GM06990 (cell line): ENCODE measurements around the gene POFUT2.
A peak's percentile ranks its signal among the peaks of the same experiment; 100 is the strongest.

Experiments
- DNase-seq: peaks from one replicate; pipeline ENCODE4 v3.0.0-alpha.2; 2011; ENCODE audit not compliant: insufficient read length; ENCODE audit errors: extremely low read depth
- H3K27me3 ChIP-seq: replicated peaks from 2 replicates; pipeline ENCODE4 v1.6.0; 2011; ENCODE audit warnings: low read length; ENCODE audit not compliant: control insufficient read depth, insufficient read depth
- H3K36me3 ChIP-seq: 2 replicates; pipeline ENCODE4 v1.5.1; 2011; ENCODE audit warnings: low read length; ENCODE audit not compliant: control insufficient read depth, insufficient read depth
- H3K4me3 ChIP-seq: replicated peaks from 2 replicates; pipeline ENCODE4 v1.5.1; 2011; ENCODE audit warnings: low read depth, mild to moderate bottlenecking, control low read depth, low read length
- TF ChIP-seq, protein P1 (sequence below): IDR thresholded peaks from 2 replicates; pipeline ENCODE4 v1.5.1; 2011; ENCODE audit warnings: low read length, control low read depth, mild to moderate bottlenecking, inconsistent platforms; ENCODE audit not compliant: insufficient read depth, poor library complexity, severe bottlenecking

POFUT2 gene

DNA sequence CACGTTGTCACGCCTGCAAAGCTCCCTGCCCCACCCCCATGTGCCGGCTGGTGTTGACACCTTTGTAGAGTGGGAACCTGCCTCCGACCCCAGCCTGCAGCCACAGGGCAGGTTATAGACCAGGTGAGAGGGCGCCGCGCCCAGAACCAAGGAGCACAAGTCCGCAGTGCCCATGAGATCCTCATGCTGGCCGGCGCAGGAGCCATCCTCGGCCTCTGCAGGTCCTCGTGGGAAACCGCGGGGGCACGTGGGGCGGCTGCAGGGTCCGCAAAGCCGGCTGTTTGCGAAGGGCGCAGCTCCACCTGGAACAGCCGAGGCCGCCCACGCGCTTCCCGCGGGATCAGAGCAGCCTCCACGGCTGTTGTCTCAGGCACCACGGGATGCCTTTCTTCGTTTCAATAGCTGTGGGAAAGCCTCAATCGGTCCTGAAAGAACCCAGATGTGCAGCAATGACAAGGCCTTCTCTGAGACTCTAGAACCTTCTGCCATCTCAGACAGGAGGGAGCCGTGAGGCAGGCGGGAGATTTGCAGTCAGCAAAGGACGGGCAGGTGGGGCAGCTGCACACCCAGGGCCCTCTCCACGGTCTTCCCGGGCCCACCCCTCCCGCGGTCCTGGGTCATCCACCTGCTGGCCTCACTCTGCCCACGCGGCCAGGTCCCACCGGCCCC, 29.9 kb downstream of the POFUT2 start:
- Histone ChIP-seq H3K36me3 (no peaks in the 10 kb centered on the region), H3K27me3 (no peaks in the 10 kb centered on the region; the same call in 1 of the 2 replicates), H3K4me3 (no peak overlapping the region)
- no peak for DNase-seq
- TF ChIP-seq, protein P1, sequence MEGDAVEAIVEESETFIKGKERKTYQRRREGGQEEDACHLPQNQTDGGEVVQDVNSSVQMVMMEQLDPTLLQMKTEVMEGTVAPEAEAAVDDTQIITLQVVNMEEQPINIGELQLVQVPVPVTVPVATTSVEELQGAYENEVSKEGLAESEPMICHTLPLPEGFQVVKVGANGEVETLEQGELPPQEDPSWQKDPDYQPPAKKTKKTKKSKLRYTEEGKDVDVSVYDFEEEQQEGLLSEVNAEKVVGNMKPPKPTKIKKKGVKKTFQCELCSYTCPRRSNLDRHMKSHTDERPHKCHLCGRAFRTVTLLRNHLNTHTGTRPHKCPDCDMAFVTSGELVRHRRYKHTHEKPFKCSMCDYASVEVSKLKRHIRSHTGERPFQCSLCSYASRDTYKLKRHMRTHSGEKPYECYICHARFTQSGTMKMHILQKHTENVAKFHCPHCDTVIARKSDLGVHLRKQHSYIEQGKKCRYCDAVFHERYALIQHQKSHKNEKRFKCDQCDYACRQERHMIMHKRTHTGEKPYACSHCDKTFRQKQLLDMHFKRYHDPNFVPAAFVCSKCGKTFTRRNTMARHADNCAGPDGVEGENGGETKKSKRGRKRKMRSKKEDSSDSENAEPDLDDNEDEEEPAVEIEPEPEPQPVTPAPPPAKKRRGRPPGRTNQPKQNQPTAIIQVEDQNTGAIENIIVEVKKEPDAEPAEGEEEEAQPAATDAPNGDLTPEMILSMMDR: no peak

DNA sequence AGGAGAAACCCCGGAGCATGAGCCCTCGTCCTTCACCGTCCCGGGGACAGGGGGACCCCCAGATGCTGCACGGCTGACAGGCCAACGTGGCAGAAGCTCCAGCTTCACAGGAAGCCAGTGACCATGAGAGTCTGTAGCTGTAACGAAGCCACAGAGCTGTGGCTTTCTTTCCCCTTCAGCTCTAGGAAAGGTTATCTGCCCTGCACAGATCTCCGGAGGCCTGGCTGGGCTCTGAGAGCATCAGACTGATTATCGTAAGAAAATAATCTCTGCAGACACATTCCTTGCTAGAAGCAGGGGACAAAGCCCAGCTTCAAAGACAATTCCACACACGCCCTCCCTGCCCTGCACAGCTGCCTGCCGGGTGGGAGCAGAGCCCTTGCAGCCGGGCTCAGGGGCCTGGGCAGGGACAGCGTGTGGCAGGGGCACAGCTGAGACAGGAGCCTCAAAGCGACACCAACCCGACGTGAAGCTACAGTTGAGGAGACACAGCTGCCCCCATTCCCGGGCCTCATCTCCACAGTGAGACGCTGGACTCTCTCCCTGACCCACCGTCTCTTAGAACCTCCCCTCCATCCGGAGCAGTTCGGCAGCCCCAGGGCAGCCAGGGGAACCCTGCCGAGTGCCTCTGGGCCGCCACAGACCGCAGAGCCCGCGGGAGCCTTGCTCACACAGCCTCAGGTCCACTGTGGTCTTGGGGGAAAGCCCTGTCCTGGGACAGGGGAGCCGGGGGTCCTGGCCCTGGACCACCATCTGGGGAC, 30.6 kb downstream of the POFUT2 start:
- no peaks in the 10 kb centered on the region for H3K36me3 ChIP-seq
- H3K27me3 ChIP-seq: no peaks in the 10 kb centered on the region; the same call in 1 of the 2 replicates
- no peak for DNase-seq
- H3K4me3 ChIP-seq: no peak overlapping the region
- TF ChIP-seq, protein P1: no peak

DNA sequence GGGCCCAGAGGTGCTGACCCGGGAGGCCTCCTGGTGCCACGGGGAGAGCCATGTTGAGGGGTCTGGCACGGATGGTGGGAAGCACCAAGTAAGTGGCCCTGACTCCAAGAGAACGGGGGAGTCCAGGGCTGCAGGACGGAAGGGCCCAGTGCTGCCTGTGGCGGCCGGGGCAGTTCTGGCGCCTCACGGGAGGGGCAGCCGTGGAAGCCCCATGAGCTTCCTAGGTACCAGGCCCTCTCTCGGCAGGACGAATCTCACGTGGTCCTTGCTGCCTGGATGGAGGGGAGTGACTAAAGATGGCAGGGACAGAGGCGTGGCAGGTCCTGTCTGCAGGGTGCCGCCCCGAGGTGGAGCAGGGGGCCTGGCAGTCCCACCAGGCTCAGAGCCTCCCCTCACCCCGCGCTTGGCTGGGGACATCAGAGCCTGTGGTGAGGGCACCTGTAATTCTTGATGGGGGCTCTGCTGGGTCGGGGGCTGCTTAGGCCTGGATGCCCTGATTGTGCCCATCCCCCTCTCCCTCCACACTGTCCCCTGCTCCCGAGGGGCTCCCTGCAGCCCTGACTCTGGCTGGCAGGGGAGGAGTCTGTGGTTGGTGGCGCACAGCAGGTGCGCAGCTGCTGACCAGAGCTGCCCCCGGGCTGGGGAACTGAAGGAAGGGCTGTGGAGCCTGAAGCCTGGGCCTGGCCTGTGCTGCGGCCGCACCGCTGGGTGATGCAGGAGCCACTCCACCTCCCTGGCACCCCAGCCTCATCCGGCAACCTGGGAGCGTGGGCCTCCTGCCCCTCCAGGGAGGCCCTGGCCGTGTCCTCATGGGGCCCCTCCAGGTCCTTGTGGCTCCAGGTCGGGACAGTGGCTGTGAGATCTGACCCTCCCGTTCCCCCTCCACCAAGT, 31.4 kb downstream of the POFUT2 start:
- TF ChIP-seq, protein P1: no peak
- no peaks in the 10 kb centered on the region; the same call in 1 of the 2 replicates for H3K27me3 ChIP-seq
- H3K36me3 ChIP-seq: no peaks in the 10 kb centered on the region
- no peak for DNase-seq
- H3K4me3 ChIP-seq: no peak overlapping the region

DNA sequence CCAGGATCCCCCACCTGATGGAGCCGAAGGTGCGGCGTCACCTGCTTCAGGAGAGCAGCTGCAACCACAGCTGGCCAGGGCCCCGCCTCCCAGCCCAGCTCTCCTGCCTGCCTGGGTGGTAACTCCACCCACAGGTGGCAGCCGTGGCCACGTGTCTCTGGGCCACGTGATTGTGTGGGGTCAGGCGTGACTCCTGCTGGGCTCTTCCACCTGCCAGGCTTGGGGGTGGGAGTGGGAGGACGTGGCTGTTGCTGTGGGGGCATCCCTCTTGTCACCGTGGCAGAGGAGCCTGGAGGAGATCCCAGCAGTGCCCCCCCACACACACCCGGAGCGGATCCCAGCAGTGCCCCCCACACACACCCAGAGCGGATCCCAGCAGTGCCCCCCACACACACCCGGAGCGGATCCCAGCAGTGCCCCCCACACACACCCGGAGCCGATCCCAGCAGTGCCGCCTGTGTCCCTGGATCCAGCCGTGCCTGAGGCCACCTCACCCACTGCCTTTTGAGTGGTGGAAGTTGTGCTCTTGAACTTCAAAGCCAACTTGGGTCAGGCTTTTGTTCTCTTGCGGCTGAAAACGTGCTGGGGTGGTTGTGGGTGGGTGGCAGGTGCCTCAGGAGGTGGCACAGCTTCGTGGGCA, 32.2 kb downstream of the POFUT2 start:
- Histone ChIP-seq H3K36me3 (no peaks in the 10 kb centered on the region), H3K27me3 (no peaks in the 10 kb centered on the region; the same call in 1 of the 2 replicates), H3K4me3 (no peak overlapping the region)
- DNase-seq: peak; percentile 37
- TF ChIP-seq, protein P1: no peak

DNA sequence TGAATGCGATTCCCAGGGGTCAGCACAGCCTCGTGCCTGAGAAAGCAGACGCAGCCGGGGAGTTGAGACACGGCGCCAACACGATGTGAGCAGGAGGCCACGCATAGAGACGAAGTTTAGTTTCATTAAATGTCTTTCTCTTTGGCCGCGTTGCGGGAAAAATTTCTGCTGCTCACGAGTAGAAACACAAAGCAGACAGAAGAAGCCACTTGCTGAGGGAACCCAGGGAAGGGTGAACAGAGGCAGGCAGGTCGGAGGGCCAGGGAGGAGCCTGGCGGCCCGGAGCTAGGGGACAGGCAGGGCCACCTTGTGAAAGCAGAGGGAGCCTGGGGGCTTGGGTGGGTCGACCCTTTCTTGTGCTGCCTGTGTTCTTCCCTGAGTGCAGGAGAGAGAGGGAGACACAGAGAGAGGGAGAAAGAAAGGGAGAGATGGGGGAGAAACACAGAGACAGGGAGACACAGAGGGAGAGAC, 33.2 kb downstream of the POFUT2 start:
- no peak overlapping the region for H3K4me3 ChIP-seq
- TF ChIP-seq, protein P1: no peak
- no peaks in the 10 kb centered on the region for H3K36me3 ChIP-seq
- no peaks in the 10 kb centered on the region; the same call in 1 of the 2 replicates for H3K27me3 ChIP-seq
- no peak for DNase-seq
